Chondrocyte (in vitro differentiated cells): ENCODE data around the gene TAF5. TPM values are rescaled to one million over a fixed set of nuclear protein-coding genes. Genes with fewer than 3 reads are reported as not detected.

ENCODE experiments used
- DNase-seq: peaks from one replicate; pipeline ENCODE4 v3.0.0; 2021; ENCODE audit warnings: mixed read lengths, low spot score
- H3K27ac Mint-ChIP-seq: one replicate; pipeline ENCODE4 v1.8.0; 2021; ENCODE audit warnings: mild to moderate bottlenecking, moderate library complexity, mixed read lengths; ENCODE audit not compliant: unreplicated experiment
- H3K27me3 Mint-ChIP-seq: 2 replicates; pipeline ENCODE4 v1.8.0; 2021; ENCODE audit warnings: low read depth, mixed read lengths
- H3K36me3 Mint-ChIP-seq: 2 replicates; pipeline ENCODE4 v1.8.0; 2021; ENCODE audit warnings: low read depth, mixed read lengths
- H3K4me1 Mint-ChIP-seq: 2 replicates; pipeline ENCODE4 v1.8.0; 2021; ENCODE audit warnings: low read depth, mild to moderate bottlenecking, mixed read lengths
- H3K4me3 Mint-ChIP-seq: one replicate; pipeline ENCODE4 v1.8.0; 2021; ENCODE audit warnings: mild to moderate bottlenecking, moderate library complexity, mixed read lengths; ENCODE audit not compliant: unreplicated experiment
- H3K9me3 Mint-ChIP-seq: 2 replicates; pipeline ENCODE4 v1.8.0; 2021; ENCODE audit warnings: low read depth, mixed read lengths
- total RNA-seq: library from RNA; stranded (reverse); gene quantifications from 3 replicates; pipeline ENCODE4 v1.2.1, GENCODE V29; 2021
- TF ChIP-seq, protein P1 (sequence below): fragments of 200-600 bp; sonication (generic); IDR thresholded peaks from 2 replicates; pipeline ENCODE4 v1.5.0; 2021; ENCODE audit warnings: antibody characterized with exemption, mild to moderate bottlenecking, moderate library complexity

TAF5 gene
- total RNA-seq, 1 donor from 2014 or later, result 3.1 TPM

DNA sequence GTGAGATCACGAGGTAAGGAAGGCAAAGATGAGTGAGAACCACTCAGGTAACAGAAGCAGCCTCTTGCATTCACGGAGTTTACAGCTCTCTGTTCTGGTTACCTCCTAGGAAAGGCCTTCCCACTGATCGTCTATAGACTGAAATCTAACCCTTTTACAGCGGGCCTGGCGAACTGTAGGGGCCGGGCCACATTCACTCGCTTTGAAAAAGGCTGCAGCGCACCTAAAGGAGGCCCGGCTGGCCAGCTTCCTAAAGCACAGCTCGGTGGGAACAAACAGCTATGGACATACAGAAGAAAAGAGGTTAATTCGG lies 27.9 kb downstream of the TAF5 start:
- Mint-ChIP-seq H3K27ac (peak overlapping the region; percentile 91), H3K9me3 (no peaks in the 10 kb centered on the region), H3K27me3 (no peaks in the 10 kb centered on the region), H3K36me3 (peaks cover 13% of the 10 kb centered on the region), H3K4me3 (peak overlapping the region; percentile 91), H3K4me1 (peaks cover 47% of the 10 kb centered on the region)
- DNase-seq, result no peak
- TF ChIP-seq, protein P1, sequence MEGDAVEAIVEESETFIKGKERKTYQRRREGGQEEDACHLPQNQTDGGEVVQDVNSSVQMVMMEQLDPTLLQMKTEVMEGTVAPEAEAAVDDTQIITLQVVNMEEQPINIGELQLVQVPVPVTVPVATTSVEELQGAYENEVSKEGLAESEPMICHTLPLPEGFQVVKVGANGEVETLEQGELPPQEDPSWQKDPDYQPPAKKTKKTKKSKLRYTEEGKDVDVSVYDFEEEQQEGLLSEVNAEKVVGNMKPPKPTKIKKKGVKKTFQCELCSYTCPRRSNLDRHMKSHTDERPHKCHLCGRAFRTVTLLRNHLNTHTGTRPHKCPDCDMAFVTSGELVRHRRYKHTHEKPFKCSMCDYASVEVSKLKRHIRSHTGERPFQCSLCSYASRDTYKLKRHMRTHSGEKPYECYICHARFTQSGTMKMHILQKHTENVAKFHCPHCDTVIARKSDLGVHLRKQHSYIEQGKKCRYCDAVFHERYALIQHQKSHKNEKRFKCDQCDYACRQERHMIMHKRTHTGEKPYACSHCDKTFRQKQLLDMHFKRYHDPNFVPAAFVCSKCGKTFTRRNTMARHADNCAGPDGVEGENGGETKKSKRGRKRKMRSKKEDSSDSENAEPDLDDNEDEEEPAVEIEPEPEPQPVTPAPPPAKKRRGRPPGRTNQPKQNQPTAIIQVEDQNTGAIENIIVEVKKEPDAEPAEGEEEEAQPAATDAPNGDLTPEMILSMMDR, result no peak

DNA sequence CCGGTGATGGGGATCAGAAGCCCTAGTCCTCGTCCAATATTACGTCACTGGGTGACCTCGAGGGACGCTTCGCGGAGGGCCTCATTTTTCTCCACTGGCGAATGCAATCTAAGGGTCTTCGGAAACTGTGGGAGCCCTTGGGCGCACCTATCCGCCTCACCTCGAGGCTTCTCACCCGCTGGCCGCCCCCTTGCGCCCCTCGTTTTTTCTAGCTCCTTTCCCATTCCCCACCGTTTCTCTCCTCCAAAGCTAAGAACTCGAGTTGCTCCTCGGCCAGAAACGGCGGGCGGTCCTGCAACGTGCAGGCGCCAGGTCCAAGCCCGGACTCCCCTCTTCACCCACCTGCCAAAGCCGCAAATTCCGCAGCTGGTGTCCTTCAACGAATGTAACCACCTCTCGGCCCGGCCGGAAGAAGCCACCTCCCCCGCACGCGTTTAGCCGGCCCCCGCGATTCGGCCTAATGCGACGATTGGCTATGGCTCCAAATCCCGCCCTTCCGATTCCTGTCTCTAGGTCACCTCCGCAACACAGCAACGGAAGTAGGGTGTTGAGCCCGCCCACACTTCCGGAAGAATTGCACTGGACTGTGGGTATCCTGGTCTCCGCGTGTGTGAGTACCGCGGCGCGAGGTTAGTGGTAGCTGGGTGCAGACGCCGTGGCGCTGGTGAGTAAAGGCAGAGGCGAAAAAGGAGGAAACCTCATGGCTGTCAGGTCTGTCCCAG lies 28.5 kb downstream of the TAF5 start, which contains the start of the genes ATP5MK and PDCD11:
ATP5MK (minus strand) TSS at position 409 of the 722 bp plus-strand sequence. CDS start 4,018 bp downstream, outside the sequence.
PDCD11 (plus strand) TSS at position 560 of the 722 bp plus-strand sequence. CDS start 1,801 bp downstream, outside the sequence.
- peak within 1 kb of the TSS; percentile 91 for H3K27ac Mint-ChIP-seq
- H3K4me3 Mint-ChIP-seq, result peak within 1 kb of the TSS; percentile 91
- H3K4me1 Mint-ChIP-seq, result peaks cover 47% of the 10 kb centered on the region
- TF ChIP-seq, protein P1, result peak; percentile 51
- H3K36me3 Mint-ChIP-seq, result peaks cover 13% of the 10 kb centered on the region
- DNase-seq, result peak; percentile 98
- no peaks in the 10 kb centered on the region for H3K9me3 Mint-ChIP-seq
- H3K27me3 Mint-ChIP-seq, result no peaks in the 10 kb centered on the region

DNA sequence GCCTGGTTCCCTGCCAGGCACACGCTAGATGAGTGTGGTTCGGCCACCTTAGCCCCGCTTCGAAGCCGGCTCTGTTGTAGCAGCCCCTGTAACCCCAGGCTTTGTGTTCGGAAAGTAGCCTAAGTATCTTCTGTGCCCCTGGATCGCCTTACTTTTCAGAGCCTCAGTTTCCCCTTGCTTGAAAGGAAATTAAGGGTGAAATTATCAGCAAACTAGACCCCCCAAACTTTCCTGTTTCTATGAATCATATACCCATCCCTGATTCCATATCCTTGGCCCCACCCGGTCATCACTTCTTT lies 29.0 kb downstream of the TAF5 start:
- Mint-ChIP-seq H3K27me3 (no peaks in the 10 kb centered on the region), H3K36me3 (peaks cover 13% of the 10 kb centered on the region), H3K4me3 (peak overlapping the region; percentile 91), H3K27ac (peak overlapping the region; percentile 91), H3K4me1 (peaks cover 47% of the 10 kb centered on the region), H3K9me3 (no peaks in the 10 kb centered on the region)
- TF ChIP-seq, protein P1, result peak; percentile 14
- DNase-seq, result no peak

DNA sequence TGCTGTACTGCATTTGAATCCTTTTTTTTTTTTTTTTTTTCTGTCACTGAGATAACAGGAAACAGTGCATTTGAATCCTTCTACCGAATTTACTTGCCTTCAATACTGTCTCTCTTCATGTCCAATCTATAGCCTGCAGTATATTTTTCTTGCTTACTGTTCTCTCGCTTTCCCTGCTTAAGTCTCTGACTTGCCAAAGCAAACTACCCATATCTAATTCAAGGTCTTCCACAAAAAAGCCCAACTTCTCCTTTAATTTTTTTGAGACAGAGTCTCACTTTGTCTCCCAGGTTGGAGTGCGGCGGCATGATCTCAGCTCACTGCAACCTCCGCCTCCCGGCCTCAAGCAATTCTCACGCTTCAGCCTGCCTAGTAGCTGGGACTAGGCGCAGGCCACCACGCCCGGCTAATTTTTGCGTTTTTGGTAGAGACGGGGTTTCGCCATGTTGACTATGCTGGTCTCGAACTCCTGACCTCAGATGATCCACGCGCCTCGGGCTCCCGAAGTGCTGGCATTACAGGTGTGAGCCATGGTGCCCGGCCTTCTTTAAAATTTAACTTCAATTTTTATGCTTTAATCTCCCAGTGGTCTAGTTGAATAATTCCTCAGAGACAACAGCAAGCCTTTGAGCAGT lies 29.5 kb downstream of the TAF5 start:
- peaks cover 12% of the 10 kb centered on the region for H3K36me3 Mint-ChIP-seq
- peaks cover 47% of the 10 kb centered on the region for H3K4me1 Mint-ChIP-seq
- TF ChIP-seq, protein P1, result no peak
- no peaks in the 10 kb centered on the region for H3K27me3 Mint-ChIP-seq
- H3K4me3 Mint-ChIP-seq, result peak overlapping the region; percentile 91
- no peak for DNase-seq
- no peaks in the 10 kb centered on the region for H3K9me3 Mint-ChIP-seq
- H3K27ac Mint-ChIP-seq, result peak overlapping the region; percentile 91

DNA sequence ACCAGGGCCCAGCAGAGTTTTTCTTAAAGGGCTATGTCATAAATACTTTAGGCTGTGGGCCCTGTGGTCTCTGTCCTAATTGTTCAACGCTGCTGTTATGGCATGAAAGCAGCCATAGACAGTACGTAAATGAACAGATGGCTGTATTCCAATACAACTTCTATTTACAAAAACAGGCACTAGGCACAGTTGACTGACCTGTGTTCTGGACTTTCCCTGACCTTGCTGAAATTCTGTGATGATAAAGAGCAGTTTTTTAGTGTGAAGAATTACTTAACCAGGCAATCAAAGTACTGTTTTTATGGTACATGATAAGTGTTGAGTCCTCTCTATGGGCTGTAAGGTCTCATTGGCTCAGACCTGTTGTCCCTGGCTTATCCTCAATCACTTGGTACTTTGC lies 45.8 kb downstream of the TAF5 start:
- H3K4me1 Mint-ChIP-seq, result no peaks in the 10 kb centered on the region
- H3K9me3 Mint-ChIP-seq, result no peaks in the 10 kb centered on the region
- H3K4me3 Mint-ChIP-seq, result no peak overlapping the region
- TF ChIP-seq, protein P1, result no peak
- no peak overlapping the region for H3K27ac Mint-ChIP-seq
- no peak for DNase-seq
- H3K36me3 Mint-ChIP-seq, result peaks cover 38% of the 10 kb centered on the region
- no peaks in the 10 kb centered on the region for H3K27me3 Mint-ChIP-seq
